Germinal center (tissue), 1 donor: ENCODE results near the gene MBD3L1.

Source experiments
- DNase-seq: peaks from one replicate; pipeline ENCODE4 v3.0.0; 2012; ENCODE audit warnings: mixed read lengths, low spot score

MBD3L1 gene

GRCh38 chr19:8880868-8881488 is 48.8 kb downstream of the MBD3L1 start:
- DNase-seq: no peak

GRCh38 chr19:8881512-8881911 is 49.3 kb downstream of the MBD3L1 start:
- DNase-seq: no peak

DNA sequence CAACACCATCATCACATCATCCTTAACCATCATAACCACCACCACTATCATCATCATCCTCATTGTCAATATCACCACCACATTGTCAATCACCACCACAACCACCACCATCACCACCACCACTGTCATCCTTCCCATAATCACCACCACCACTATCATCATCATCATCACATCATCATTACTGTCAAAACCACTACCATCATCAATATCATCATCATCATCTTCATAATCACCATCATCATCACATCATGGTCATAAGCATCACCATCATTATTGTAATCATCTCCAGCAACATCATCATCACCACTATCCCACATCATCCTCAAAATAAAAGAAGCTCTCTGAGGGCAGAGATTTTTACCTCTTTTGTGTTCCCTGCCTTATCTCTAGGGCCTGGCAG is 52.2 kb downstream of the MBD3L1 start:
- DNase-seq: no peak

DNA sequence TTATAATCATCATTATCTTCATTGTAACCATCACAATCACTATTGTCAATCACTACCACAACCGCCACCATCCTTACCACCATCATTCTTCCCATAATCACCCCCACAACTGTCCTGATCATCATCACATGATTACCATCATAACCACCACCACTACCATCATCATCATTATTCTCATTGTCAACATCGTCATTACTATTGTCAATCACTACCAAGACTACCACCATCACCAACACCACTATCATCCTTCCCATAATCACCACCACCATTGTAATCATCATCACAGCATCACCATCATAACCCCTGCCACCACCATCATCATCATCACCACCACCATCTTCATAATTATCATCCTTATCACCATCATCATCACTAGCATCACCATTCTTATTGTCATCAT is 55.2 kb downstream of the MBD3L1 start:
- no peak for DNase-seq

GRCh38 chr19:8890260-8890659 is 58.1 kb downstream of the MBD3L1 start:
- DNase-seq: no peak
